ENCODE data around the gene TBPL1. TPM values are rescaled to one million over a fixed set of nuclear protein-coding genes. Genes with fewer than 3 reads are reported as not detected.

TBPL1 gene
- total RNA-seq, 1 donor from 2014 or later, result 17.7 TPM

DNA sequence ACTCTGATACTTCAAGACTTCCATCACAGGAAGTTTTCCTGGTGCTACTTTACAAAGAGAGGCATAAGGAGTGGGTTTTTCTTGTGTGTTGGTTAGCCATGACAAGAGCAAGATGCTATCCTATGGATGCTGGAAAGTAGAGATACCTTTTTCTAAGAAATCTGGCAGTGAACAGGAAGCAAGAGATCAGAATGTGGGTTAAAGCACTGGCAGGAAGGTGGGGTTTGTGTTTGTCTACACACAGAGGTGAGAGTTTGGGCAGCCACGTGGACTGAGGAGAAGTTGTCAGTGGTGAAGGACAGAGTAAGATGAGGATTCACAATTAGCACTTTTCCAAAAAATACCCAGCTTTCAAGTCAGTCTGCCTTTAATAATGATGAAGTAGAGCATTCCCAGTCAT is 81.5 kb downstream of the TBPL1 start:
- Histone ChIP-seq H3K36me3 (no peaks in the 10 kb centered on the region), H3K27ac (no peak overlapping the region)
- intact Hi-C loops (cut with DNase I), result no loop called here

DNA sequence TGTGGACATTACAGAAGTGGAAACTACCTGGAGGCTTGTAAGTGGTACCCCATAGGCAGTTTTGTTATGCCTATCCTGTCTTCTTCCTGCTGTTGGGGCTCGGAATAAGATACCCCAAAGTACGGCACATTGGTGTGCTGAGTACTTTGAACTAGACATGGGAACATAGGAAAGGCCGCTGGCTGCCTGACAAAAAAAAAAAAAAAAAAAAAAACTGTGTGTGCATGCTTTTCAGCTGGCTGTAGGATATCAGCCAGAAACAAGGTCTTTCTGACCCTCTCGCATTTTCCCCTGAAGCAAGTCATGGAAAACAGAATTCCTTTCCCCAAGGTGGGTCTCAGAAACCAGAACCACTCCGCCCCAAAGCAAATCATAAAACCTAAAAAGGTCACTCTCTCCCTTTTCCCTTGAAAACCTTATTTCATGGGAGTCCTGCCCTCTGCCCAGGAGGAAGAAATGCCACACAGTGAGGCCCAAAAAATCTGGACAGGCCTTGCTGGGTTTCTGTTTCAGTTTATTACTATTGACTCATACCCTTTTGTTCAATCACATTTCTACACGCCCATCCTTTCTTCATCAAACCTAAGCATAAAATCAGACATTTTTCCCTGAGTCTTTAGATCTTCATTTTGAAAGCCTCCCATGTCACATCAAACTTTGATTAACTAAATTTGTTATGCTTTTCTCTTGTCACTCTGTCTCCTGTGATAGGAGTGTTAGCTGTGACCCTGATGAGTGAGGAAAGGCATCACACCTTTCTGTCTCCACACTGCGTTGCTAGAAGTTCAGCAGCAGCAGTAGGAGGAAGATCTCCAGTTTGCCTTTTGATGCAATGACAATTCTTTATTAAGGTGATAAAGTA is 82.2 kb downstream of the TBPL1 start:
- no peaks in the 10 kb centered on the region for H3K27me3 ChIP-seq
- H3K36me3 ChIP-seq, result no peaks in the 10 kb centered on the region
- no peaks in the 10 kb centered on the region for H3K9me3 ChIP-seq
- H3K27ac ChIP-seq, result peak overlapping the region; percentile 6
- intact Hi-C loops (cut with DNase I), result no loop called here
- no peak overlapping the region for H3K4me3 ChIP-seq
- DNase-seq (ENCODE audit: extremely low spot score in 2 of 2), result no peak
- peaks cover 11% of the 10 kb centered on the region for H3K4me1 ChIP-seq
- TF ChIP-seq, protein P1, sequence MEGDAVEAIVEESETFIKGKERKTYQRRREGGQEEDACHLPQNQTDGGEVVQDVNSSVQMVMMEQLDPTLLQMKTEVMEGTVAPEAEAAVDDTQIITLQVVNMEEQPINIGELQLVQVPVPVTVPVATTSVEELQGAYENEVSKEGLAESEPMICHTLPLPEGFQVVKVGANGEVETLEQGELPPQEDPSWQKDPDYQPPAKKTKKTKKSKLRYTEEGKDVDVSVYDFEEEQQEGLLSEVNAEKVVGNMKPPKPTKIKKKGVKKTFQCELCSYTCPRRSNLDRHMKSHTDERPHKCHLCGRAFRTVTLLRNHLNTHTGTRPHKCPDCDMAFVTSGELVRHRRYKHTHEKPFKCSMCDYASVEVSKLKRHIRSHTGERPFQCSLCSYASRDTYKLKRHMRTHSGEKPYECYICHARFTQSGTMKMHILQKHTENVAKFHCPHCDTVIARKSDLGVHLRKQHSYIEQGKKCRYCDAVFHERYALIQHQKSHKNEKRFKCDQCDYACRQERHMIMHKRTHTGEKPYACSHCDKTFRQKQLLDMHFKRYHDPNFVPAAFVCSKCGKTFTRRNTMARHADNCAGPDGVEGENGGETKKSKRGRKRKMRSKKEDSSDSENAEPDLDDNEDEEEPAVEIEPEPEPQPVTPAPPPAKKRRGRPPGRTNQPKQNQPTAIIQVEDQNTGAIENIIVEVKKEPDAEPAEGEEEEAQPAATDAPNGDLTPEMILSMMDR (IDR thresholded peaks at IDR 0.05), result no peak
- TF ChIP-seq POLR2A (IDR thresholded peaks at IDR 0.05) (no peak), POLR2AphosphoS5 (IDR thresholded peaks at IDR 0.05; ENCODE audit: insufficient read depth in 1 of 2, low read depth in 1 of 2) (no peak)

More for the DNA sequence above, 81.5 kb downstream of the TBPL1 start:
- Histone ChIP-seq H3K9me3 (no peaks in the 10 kb centered on the region), H3K4me1 (peaks cover 17% of the 10 kb centered on the region), H3K27me3 (no peaks in the 10 kb centered on the region), H3K4me3 (no peak overlapping the region)
- TF ChIP-seq, protein P1 (IDR thresholded peaks at IDR 0.05), result no peak
- TF ChIP-seq POLR2AphosphoS5 (IDR thresholded peaks at IDR 0.05; ENCODE audit: insufficient read depth in 1 of 2, low read depth in 1 of 2) (no peak), POLR2A (IDR thresholded peaks at IDR 0.05) (no peak)
- DNase-seq (ENCODE audit: extremely low spot score in 2 of 2), result no peak

DNA sequence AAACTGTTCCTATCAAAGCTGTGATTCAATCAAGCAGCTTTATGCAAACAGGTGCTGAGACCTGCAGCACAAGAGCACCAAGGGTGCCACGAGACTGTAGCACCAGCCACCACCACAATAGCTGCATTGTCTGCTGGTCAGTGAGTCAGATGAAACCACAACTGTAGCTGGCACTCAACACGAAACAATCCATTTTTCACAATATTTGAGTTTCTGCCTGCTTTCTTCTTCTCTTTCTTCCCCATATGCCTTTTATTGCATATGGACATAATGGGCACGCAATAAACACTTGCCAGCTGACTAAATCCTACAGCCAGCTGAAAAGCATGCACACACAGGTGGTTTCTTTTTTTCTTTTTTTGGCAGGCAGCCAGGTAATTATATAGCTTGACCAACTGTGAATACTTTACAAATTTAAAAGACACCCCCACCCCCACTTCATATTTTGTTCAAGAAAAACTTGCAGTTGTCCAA is 82.8 kb downstream of the TBPL1 start:
- no peak for TF ChIP-seq POLR2AphosphoS5 (IDR thresholded peaks at IDR 0.05; ENCODE audit: insufficient read depth in 1 of 2, low read depth in 1 of 2)
- TF ChIP-seq, protein P1 (IDR thresholded peaks at IDR 0.05), result no peak
- no peak for TF ChIP-seq POLR2A (IDR thresholded peaks at IDR 0.05)
- DNase-seq (ENCODE audit: extremely low spot score in 2 of 2), result no peak
- no peaks in the 10 kb centered on the region for H3K27me3 ChIP-seq
- H3K27ac ChIP-seq, result no peak overlapping the region
- intact Hi-C loops (cut with DNase I), result no loop called here
- H3K9me3 ChIP-seq, result no peaks in the 10 kb centered on the region
- H3K4me3 ChIP-seq, result no peak overlapping the region
- H3K36me3 ChIP-seq, result no peaks in the 10 kb centered on the region
- peaks cover 11% of the 10 kb centered on the region for H3K4me1 ChIP-seq

DNA sequence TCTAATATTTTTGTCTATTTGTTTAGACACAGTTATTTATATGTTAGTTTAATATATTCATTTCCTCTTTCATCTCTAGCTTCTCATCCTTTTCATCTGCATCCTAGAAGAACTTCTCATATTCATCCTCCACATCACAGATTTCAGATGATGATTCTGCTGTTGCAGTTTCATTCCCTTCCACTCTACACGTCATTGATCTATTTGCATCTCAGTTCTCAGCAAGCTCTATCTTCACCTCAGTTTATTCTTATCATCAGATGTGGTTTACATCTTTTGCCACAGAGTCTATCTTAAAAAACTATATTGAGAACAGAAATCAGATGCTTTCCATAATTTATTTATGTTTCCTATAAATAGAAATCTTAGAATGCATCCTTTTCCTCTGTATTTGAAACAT is 86.1 kb downstream of the TBPL1 start:
- H3K4me1 ChIP-seq, result peaks cover 11% of the 10 kb centered on the region
- H3K27me3 ChIP-seq, result no peaks in the 10 kb centered on the region
- H3K36me3 ChIP-seq, result no peaks in the 10 kb centered on the region
- intact Hi-C loops (cut with DNase I), result no loop called here
- H3K27ac ChIP-seq, result no peak overlapping the region
- no peak overlapping the region for H3K4me3 ChIP-seq
- TF ChIP-seq, protein P1 (IDR thresholded peaks at IDR 0.05), result no peak
- TF ChIP-seq POLR2AphosphoS5 (IDR thresholded peaks at IDR 0.05; ENCODE audit: insufficient read depth in 1 of 2, low read depth in 1 of 2) (no peak), POLR2A (IDR thresholded peaks at IDR 0.05) (no peak)
- no peak for DNase-seq (ENCODE audit: extremely low spot score in 2 of 2)
- no peaks in the 10 kb centered on the region for H3K9me3 ChIP-seq

Small RNA genes within 50 kb of the gene (small RNA-seq; reads per million reads assigned to genes)
- gene AL449363.1, result not detected

Other genes starting within 250 kb of the TBPL1 start
- 12.5 TPM for gene TCF21, start 64.1 kb upstream of the TBPL1 start, total RNA-seq
- gene SLC2A12, start 99.4 kb downstream of the TBPL1 start, total RNA-seq, result 2.5 TPM